OCI-LY3 (cell line): ENCODE data around the gene RHOBTB3.

Experiments
- CTCF ChIP-seq: fragments of 200-600, 300-600 bp; sonication (generic); IDR thresholded peaks from 2 replicates; pipeline ENCODE4 v1.5.1; 2014; ENCODE audit warnings: antibody characterized with exemption, low read length, low read depth
- EZH2phosphoT487 ChIP-seq: fragments of 200-600 bp; shearing (Covaris generic); IDR thresholded peaks from 2 replicates; pipeline ENCODE4 v1.6.1; 2018; ENCODE audit warnings: antibody characterized with exemption, mixed run types, low read depth

GRCh38 chr5:95808013-95808685 lies 77.0 kb downstream of the RHOBTB3 start:
- TF ChIP-seq CTCF (no peak), EZH2phosphoT487 (no peak)
